ENCODE results near the gene GFM1. TPM values are rescaled to one million over a fixed set of nuclear protein-coding genes. Genes with fewer than 3 reads are reported as not detected.

The GFM1 gene
- total RNA-seq, 1 experiment from 2014 or later = 53.0 TPM

GRCh38 chr3:158717576-158717975 is 73.2 kb downstream of the GFM1 start:
- POLR2A ChIA-PET (ENCODE audit: low non-redundant PET) = interaction anchor here (0.7 kb wide), 1 partner anchor 28 kb away, joined by 3 read pairs; no protein-coding TSS in a partner anchor
- Histone ChIP-seq H3K4me3 (ENCODE audit: low read depth, low read length, poor library complexity, severe bottlenecking) (no peak overlapping the region), H3K27ac (ENCODE audit: low read depth, low read length, poor library complexity, severe bottlenecking) (no peak overlapping the region), H3K27me3 (replicated peaks; ENCODE audit: insufficient read depth, low read depth, low read length, poor library complexity) (no peaks in the 10 kb centered on the region), H3K9me3 (ENCODE audit: low read depth, low read length, poor library complexity, severe bottlenecking) (no peaks in the 10 kb centered on the region), H3K36me3 (ENCODE audit: insufficient read depth, low read length, poor library complexity, severe bottlenecking) (no peaks in the 10 kb centered on the region), H3K4me1 (ENCODE audit: insufficient read depth, low read length, poor library complexity, severe bottlenecking) (no peaks in the 10 kb centered on the region)
- intact Hi-C loops (cut with micrococcal nuclease; ENCODE audit: unreplicated experiment) = no loop called here
- BruUV-seq (replicated peaks) = no TSS peak
- no peak for TF ChIP-seq EZH2 (IDR thresholded peaks at IDR 0.05; ENCODE audit: borderline replicate concordance, low read depth, low read length, poor library complexity, severe bottlenecking)
- TF ChIP-seq, protein P1, sequence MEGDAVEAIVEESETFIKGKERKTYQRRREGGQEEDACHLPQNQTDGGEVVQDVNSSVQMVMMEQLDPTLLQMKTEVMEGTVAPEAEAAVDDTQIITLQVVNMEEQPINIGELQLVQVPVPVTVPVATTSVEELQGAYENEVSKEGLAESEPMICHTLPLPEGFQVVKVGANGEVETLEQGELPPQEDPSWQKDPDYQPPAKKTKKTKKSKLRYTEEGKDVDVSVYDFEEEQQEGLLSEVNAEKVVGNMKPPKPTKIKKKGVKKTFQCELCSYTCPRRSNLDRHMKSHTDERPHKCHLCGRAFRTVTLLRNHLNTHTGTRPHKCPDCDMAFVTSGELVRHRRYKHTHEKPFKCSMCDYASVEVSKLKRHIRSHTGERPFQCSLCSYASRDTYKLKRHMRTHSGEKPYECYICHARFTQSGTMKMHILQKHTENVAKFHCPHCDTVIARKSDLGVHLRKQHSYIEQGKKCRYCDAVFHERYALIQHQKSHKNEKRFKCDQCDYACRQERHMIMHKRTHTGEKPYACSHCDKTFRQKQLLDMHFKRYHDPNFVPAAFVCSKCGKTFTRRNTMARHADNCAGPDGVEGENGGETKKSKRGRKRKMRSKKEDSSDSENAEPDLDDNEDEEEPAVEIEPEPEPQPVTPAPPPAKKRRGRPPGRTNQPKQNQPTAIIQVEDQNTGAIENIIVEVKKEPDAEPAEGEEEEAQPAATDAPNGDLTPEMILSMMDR (conservative IDR thresholded peaks at IDR 0.05; ENCODE audit: low read depth, low read length) = no peak
- no peak for DNase-seq (ENCODE audit: low spot score)
- CTCF ChIA-PET = no interaction called here

- DNase-seq (ENCODE audit: low spot score) = no peak
- intact Hi-C loops (cut with micrococcal nuclease; ENCODE audit: unreplicated experiment) = no loop called here
- BruUV-seq (replicated peaks) = no TSS peak
- Histone ChIP-seq H3K27me3 (replicated peaks; ENCODE audit: insufficient read depth, low read depth, low read length, poor library complexity) (no peaks in the 10 kb centered on the region), H3K4me1 (ENCODE audit: insufficient read depth, low read length, poor library complexity, severe bottlenecking) (peaks cover 3% of the 10 kb centered on the region), H3K36me3 (ENCODE audit: insufficient read depth, low read length, poor library complexity, severe bottlenecking) (no peaks in the 10 kb centered on the region), H3K9me3 (ENCODE audit: low read depth, low read length, poor library complexity, severe bottlenecking) (no peaks in the 10 kb centered on the region), H3K4me3 (ENCODE audit: low read depth, low read length, poor library complexity, severe bottlenecking) (no peak overlapping the region), H3K27ac (ENCODE audit: low read depth, low read length, poor library complexity, severe bottlenecking) (no peak overlapping the region)
- TF ChIP-seq, protein P1 (conservative IDR thresholded peaks at IDR 0.05; ENCODE audit: low read depth, low read length) = no peak
- TF ChIP-seq EZH2 (IDR thresholded peaks at IDR 0.05; ENCODE audit: borderline replicate concordance, low read depth, low read length, poor library complexity, severe bottlenecking) = no peak
- CTCF ChIA-PET = no interaction called here
- POLR2A ChIA-PET (ENCODE audit: low non-redundant PET) = no interaction called here
Measured at GRCh38 chr3:158718490-158719170, 74.3 kb downstream of the GFM1 start.

DNA sequence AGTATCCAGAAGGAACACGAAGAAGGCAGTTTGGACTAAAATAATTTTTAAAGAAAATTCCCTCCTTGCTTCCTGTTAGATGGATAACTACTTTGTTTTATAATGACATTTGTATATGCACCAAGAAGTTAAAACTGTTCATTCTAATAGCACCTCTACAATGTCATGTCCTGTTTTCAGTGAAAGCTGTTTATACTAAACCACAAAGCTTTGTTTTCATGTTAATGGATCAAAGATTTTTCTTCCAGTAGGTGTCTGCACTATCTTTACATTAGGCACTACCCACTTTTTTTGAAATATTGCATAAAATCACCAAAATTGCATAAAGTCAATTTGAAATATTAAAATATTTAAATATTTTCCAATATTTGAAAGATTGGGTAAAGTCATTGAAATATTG is 77.8 kb downstream of the GFM1 start:
- ChIA-PET CTCF (no interaction called here), POLR2A (ENCODE audit: low non-redundant PET) (interaction anchor here (0.7 kb wide), 1 partner anchor 12 kb away, joined by 6 read pairs; no protein-coding TSS in a partner anchor)
- no peaks in the 10 kb centered on the region for H3K9me3 ChIP-seq (ENCODE audit: low read depth, low read length, poor library complexity, severe bottlenecking)
- H3K27ac ChIP-seq (ENCODE audit: low read depth, low read length, poor library complexity, severe bottlenecking) = no peak overlapping the region
- no peak for DNase-seq (ENCODE audit: low spot score)
- peaks cover 3% of the 10 kb centered on the region for H3K4me1 ChIP-seq (ENCODE audit: insufficient read depth, low read length, poor library complexity, severe bottlenecking)
- intact Hi-C loops (cut with micrococcal nuclease; ENCODE audit: unreplicated experiment) = no loop called here
- TF ChIP-seq, protein P1 (conservative IDR thresholded peaks at IDR 0.05; ENCODE audit: low read depth, low read length) = no peak
- TF ChIP-seq EZH2 (IDR thresholded peaks at IDR 0.05; ENCODE audit: borderline replicate concordance, low read depth, low read length, poor library complexity, severe bottlenecking) = no peak
- BruUV-seq (replicated peaks) = no TSS peak
- no peaks in the 10 kb centered on the region for H3K36me3 ChIP-seq (ENCODE audit: insufficient read depth, low read length, poor library complexity, severe bottlenecking)
- no peaks in the 10 kb centered on the region for H3K27me3 ChIP-seq (replicated peaks; ENCODE audit: insufficient read depth, low read depth, low read length, poor library complexity)
- no peak overlapping the region for H3K4me3 ChIP-seq (ENCODE audit: low read depth, low read length, poor library complexity, severe bottlenecking)
